GM12801 (cell line): Measurements from ENCODE around the gene ZBTB20.

Source experiments
- TF ChIP-seq, protein P1 (sequence below): IDR thresholded peaks from one replicate; pipeline ENCODE4 v1.5.1; 2011; ENCODE audit warnings: control low read depth; ENCODE audit not compliant: insufficient read length; ENCODE audit errors: extremely low read depth

The ZBTB20 gene

DNA sequence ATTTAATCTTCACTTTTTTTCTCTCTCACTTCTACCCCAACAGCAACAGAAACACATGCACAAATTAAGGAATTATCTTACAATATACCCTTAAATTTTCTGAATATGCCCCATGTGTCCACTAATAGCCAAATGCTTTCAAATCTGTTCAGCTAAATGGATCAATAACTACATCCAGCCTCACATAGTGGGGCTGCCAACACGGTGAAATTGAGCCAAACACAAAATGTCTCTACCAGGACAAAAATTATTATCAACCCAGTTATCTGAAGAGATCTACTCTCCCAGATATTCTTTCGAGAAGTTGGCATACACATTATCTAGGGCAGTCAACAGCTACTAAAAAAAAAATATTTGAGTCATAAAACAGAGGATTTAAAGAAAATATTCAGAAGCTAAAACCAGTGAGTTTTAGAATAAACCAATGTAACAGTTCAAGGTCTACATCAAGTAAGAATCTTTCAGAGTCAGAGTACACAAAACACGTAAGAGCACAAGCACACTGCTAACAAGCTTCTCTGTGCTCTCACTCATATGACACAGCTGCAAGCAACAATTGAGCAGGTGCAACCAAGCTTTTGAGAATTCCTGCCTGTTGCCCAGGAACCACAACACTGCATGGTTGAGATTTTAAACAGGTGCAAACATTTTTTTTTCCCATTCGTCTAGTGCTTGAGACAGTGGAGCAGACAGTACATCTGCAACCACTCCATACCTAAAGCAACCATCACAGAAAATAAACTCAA is 247.7 kb downstream of the ZBTB20 start:
- TF ChIP-seq, protein P1, sequence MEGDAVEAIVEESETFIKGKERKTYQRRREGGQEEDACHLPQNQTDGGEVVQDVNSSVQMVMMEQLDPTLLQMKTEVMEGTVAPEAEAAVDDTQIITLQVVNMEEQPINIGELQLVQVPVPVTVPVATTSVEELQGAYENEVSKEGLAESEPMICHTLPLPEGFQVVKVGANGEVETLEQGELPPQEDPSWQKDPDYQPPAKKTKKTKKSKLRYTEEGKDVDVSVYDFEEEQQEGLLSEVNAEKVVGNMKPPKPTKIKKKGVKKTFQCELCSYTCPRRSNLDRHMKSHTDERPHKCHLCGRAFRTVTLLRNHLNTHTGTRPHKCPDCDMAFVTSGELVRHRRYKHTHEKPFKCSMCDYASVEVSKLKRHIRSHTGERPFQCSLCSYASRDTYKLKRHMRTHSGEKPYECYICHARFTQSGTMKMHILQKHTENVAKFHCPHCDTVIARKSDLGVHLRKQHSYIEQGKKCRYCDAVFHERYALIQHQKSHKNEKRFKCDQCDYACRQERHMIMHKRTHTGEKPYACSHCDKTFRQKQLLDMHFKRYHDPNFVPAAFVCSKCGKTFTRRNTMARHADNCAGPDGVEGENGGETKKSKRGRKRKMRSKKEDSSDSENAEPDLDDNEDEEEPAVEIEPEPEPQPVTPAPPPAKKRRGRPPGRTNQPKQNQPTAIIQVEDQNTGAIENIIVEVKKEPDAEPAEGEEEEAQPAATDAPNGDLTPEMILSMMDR = no peak

- TF ChIP-seq, protein P1 = no peak
Observed at GRCh38 chr3:114896978-114897377, 250.1 kb downstream of the ZBTB20 start.

DNA sequence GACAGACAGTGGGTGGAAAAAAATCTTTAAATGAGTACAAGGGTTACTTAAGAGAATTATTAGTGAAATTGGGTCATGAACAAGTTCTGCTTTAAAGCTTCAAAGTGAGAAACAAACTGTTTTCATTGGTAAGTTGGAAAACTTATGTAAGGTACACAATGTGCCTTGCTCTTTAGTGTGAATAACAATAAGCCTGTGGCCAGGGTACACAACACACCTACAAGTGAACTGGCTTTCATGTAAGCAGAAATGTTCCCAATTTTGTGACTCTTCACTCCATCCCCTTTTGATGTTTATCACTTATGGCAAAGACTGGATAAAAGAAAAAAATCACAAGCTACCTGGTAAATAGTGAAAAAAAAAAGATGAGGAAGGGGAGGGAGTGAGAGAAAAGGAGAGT is 253.7 kb downstream of the ZBTB20 start:
- TF ChIP-seq, protein P1 = no peak

GRCh38 chr3:114892880-114893279 is 254.2 kb downstream of the ZBTB20 start:
- TF ChIP-seq, protein P1 = no peak

DNA sequence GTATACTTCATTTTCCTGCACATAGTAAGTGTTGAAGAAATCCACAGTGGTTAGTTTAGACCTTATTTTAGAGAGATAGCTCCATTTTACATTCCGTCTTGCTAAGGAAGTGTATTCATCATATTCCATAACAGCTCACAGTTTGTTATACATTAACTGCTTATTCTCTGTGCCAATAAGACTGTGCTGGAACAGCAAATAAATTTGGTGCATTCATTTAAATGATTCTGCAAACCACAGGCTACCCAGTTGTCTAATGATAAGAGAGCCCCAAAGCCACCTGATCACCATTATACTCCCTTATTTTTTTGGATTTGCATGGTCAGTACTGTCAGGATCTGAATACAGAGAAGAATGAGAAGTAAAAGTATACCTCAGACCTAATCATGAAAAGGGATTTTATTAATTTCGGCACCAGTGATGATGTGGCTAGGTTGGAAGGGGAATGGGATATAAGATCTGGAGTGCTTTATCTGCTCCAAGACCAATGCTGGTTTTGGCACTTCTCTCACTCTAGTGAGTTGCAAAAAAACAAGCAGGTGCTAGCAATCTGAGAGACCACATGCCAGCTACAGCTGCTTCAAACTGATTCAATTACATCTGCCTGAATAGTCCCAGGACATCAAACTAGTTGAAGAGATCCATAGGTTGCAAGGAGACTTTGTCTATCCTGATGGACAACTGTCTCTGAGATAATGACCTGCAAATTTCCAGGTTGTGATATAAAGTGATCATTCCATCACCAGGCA is 254.8 kb downstream of the ZBTB20 start:
- TF ChIP-seq, protein P1 = no peak

GRCh38 chr3:114887806-114888205 is 259.3 kb downstream of the ZBTB20 start:
- TF ChIP-seq, protein P1 = no peak

- TF ChIP-seq, protein P1 = no peak
Observed at GRCh38 chr3:114886905-114887304, 260.2 kb downstream of the ZBTB20 start.
